IMR-90 (cell line): Measurements from ENCODE around the gene HSPA6. TPM values are rescaled to one million over a fixed set of nuclear protein-coding genes. Genes with fewer than 3 reads are reported as not detected.
"Not testable (repeated sequence)": the region's sequence is repeated elsewhere in the genome, so short reads cannot be mapped to it uniquely, and the experiment has no call there.

Experiments
- ATAC-seq: fragments of 200-7000 bp; cut with Tn5 transposase; 2 replicates; pipeline ENCODE4 v1.9.1; 2020; ENCODE audit warnings: low read depth, mild to moderate bottlenecking, moderate library complexity
- BruUV-seq: library from RNA; stranded (reverse); fragments of 400-500 nt; replicated peaks from 2 replicates; lab custom pipeline; 2021; lab: Mats Ljungman, UMichigan
- CTCF ChIA-PET: fragments of 300-600 bp; formaldehyde crosslinking; extraction: SDS; loops from one replicate; lab custom pipeline; 2021; ENCODE audit warnings: antibody characterized with exemption; lab: Yijun Ruan, JAX
- POLR2A ChIA-PET: fragments of 300-600 bp; sonication (Branson Sonifier 250); formaldehyde crosslinking; loops from one replicate; lab custom pipeline; 2022; ENCODE audit warnings: antibody characterized with exemption; ENCODE audit not compliant: unreplicated experiment; lab: Charles Lee
- DNase-seq: peaks from one replicate; pipeline ENCODE4 v3.0.0; 2013
- H2AFZ ChIP-seq: replicated peaks from 2 replicates; pipeline ENCODE3; 2013; ENCODE audit warnings: low read length, mild to moderate bottlenecking; ENCODE audit not compliant: poor library complexity
- H2AK5ac ChIP-seq: 2 replicates; pipeline ENCODE4 v1.6.1; 2013; ENCODE audit warnings: low read depth, low read length, inconsistent platforms
- H2AK9ac ChIP-seq: replicated peaks from 2 replicates; pipeline ENCODE3; 2013; ENCODE audit warnings: mild to moderate bottlenecking, low read depth, low read length, moderate library complexity; ENCODE audit not compliant: poor library complexity
- H2BK120ac ChIP-seq: 2 replicates; pipeline ENCODE4 v1.6.1; 2013; ENCODE audit warnings: low read depth, low read length, inconsistent platforms
- H2BK15ac ChIP-seq: 3 replicates; pipeline ENCODE4 v1.6.1; 2013; ENCODE audit warnings: low read depth, low read length, inconsistent platforms
- H2BK20ac ChIP-seq: 2 replicates; pipeline ENCODE4 v1.6.1; 2013; ENCODE audit warnings: low read depth, mild to moderate bottlenecking, inconsistent platforms, low read length, moderate library complexity
- H2BK5ac ChIP-seq: 2 replicates; pipeline ENCODE4 v1.6.1; 2013; ENCODE audit warnings: mild to moderate bottlenecking, low read depth, low read length, inconsistent platforms; ENCODE audit not compliant: poor library complexity, severe bottlenecking
- H3K14ac ChIP-seq: replicated peaks from 2 replicates; pipeline ENCODE4 v1.6.1; 2013; ENCODE audit warnings: low read depth, low read length, inconsistent platforms
- H3K18ac ChIP-seq: 2 replicates; pipeline ENCODE4 v1.6.1; 2013; ENCODE audit warnings: low read depth, low read length, control low read depth
- H3K23ac ChIP-seq: 2 replicates; pipeline ENCODE4 v1.6.1; 2013; ENCODE audit warnings: low read depth, low read length, inconsistent platforms
- H3K27ac ChIP-seq: 2 replicates; pipeline ENCODE4 v1.5.1; 2013; ENCODE audit warnings: mild to moderate bottlenecking, control low read depth, low read length; ENCODE audit not compliant: insufficient read depth
- H3K27me3 ChIP-seq: 2 replicates; pipeline ENCODE4 v1.6.1; 2013; ENCODE audit warnings: low read length; ENCODE audit not compliant: control insufficient read depth, insufficient read depth
- H3K36me3 ChIP-seq: 2 replicates; pipeline ENCODE4 v1.6.1; 2013; ENCODE audit warnings: low read length, mixed read lengths; ENCODE audit not compliant: control insufficient read depth, insufficient read depth
- H3K4ac ChIP-seq: 2 replicates; pipeline ENCODE4 v1.6.1; 2013; ENCODE audit warnings: low read depth, low read length, inconsistent platforms
- H3K4me1 ChIP-seq: 2 replicates; pipeline ENCODE4 v1.6.1; 2013; ENCODE audit warnings: low read length, mixed read lengths; ENCODE audit not compliant: control insufficient read depth, insufficient read depth
- H3K4me2 ChIP-seq: 2 replicates; pipeline ENCODE4 v1.6.1; 2013; ENCODE audit warnings: low read depth, mild to moderate bottlenecking, control low read depth, low read length, moderate library complexity
- H3K4me3 ChIP-seq: 2 replicates; pipeline ENCODE4 v1.5.1; 2013; ENCODE audit warnings: low read depth, mild to moderate bottlenecking, control low read depth, low read length, moderate library complexity; ENCODE audit not compliant: insufficient read depth
- H3K56ac ChIP-seq: 2 replicates; pipeline ENCODE4 v1.6.1; 2013; ENCODE audit warnings: low read length, inconsistent platforms; ENCODE audit not compliant: insufficient read depth; ENCODE audit errors: extremely low read depth
- H3K79me1 ChIP-seq, 2 experiments: 2 replicates each; pipeline ENCODE4 v1.6.1; 2013; ENCODE audit warnings: low read length in 2 of 2, inconsistent platforms in 1 of 2, low read depth in 1 of 2
- H3K9ac ChIP-seq: 2 replicates; pipeline ENCODE4 v1.6.1; 2013; ENCODE audit warnings: low read depth, low read length, control low read depth
- H3K9me1 ChIP-seq: 2 replicates; pipeline ENCODE4 v1.6.1; 2013; ENCODE audit warnings: low read length, inconsistent platforms; ENCODE audit not compliant: insufficient read depth
- H3K9me3 ChIP-seq: 2 replicates; pipeline ENCODE4 v1.6.1; 2013; ENCODE audit warnings: low read length; ENCODE audit not compliant: control insufficient read depth, insufficient read depth
- H4K20me1 ChIP-seq: 2 replicates; pipeline ENCODE4 v1.6.1; 2013; ENCODE audit warnings: low read length, inconsistent platforms; ENCODE audit not compliant: insufficient read depth
- H4K5ac ChIP-seq: 2 replicates; pipeline ENCODE4 v1.6.1; 2013; ENCODE audit warnings: mild to moderate bottlenecking, low read depth, low read length, control low read depth
- H4K8ac ChIP-seq, 2 experiments: 2 replicates each; pipeline ENCODE4 v1.6.1; 2013; ENCODE audit warnings: low read depth in 2 of 2, low read length in 2 of 2, control low read depth in 1 of 2, inconsistent platforms in 1 of 2
- H4K91ac ChIP-seq: 2 replicates; pipeline ENCODE4 v1.6.1; 2013; ENCODE audit warnings: low read depth, low read length, inconsistent platforms; ENCODE audit not compliant: insufficient read depth
- WGBS, 2 experiments: methylation state at CpG; one replicate each; pipeline versions ENCODE4 v1.1.5 to v1.1.7; 2013; ENCODE audit warnings: missing lambda C conversion rate in 2 of 2; ENCODE audit not compliant: insufficient read length in 1 of 2; ENCODE audit errors: extremely low coverage in 2 of 2; 5-methylcytosine and 5-hydroxymethylcytosine counted together
- dilution Hi-C: fragments of 300-500 bp; cut with HindIII; formaldehyde crosslinking; loops from one replicate; pipeline ENCODE4 v1.14.3; 2018; ENCODE audit warnings: low sequenced_read_pairs; ENCODE audit not compliant: unreplicated experiment
- in situ Hi-C: fragments of 300-500 bp; cut with MboI; formaldehyde crosslinking; loops from 3 replicates; pipeline ENCODE4 v1.14.3; 2019; ENCODE audit warnings: low sequenced_read_pairs, inconsistent platforms, mixed read lengths
- intact Hi-C: fragments of 100-400 bp; cut with micrococcal nuclease; formaldehyde crosslinking; loops from 2 replicates; pipeline ENCODE4 v1.10.0; 2022
- polyA plus RNA-seq, 3 experiments: library from polyadenylated mRNA; depleted of rRNA; stranded (reverse); fragments of >200 nt; gene quantifications; 2 replicates each; pipeline ENCODE4 v1.2.3, GENCODE V29; 2012; ENCODE audit warnings: low replicate concordance in 1 of 3
- total RNA-seq: library from RNA; depleted of rRNA; stranded (reverse); fragments of >200 nt; gene quantifications from 2 replicates; pipeline ENCODE4 v1.2.3, GENCODE V29; 2012

Gene HSPA6
- total and polyA plus RNA-seq, 2 of the 4 experiments (the other 2 are of a cell fraction), result 0.54 to 0.67 TPM

GRCh38 chr1:161543125-161543524 lies 18.8 kb downstream of the HSPA6 start:
- H4K91ac ChIP-seq, H3K9me1 ChIP-seq, H2BK120ac ChIP-seq, H2BK15ac ChIP-seq, H3K23ac ChIP-seq, H3K4me2 ChIP-seq, H3K56ac ChIP-seq, H3K79me1 ChIP-seq, ATAC-seq, H3K9ac ChIP-seq, H2AFZ ChIP-seq, H3K18ac ChIP-seq, H3K9me3 ChIP-seq, H2BK5ac ChIP-seq, H3K27ac ChIP-seq, H3K4me3 ChIP-seq, H3K27me3 ChIP-seq, H2AK5ac ChIP-seq, H4K5ac ChIP-seq, dilution Hi-C loops, BruUV-seq, H3K14ac ChIP-seq, intact Hi-C loops, H4K8ac ChIP-seq, H4K20me1 ChIP-seq, CTCF ChIA-PET, H2AK9ac ChIP-seq, H3K36me3 ChIP-seq, H2BK20ac ChIP-seq, H3K4me1 ChIP-seq, H3K4ac ChIP-seq, POLR2A ChIA-PET, DNase-seq: not testable (repeated sequence)
- WGBS, 2 experiments, result no CpG with 5 or more reads among the region's 1 CpG
- in situ Hi-C loops, result loop anchor here (10.0 kb wide), 1 partner anchor 192 kb away; no protein-coding TSS in a partner anchor

- H3K23ac ChIP-seq, H2BK5ac ChIP-seq, H3K27me3 ChIP-seq, H3K4me1 ChIP-seq, H3K9me3 ChIP-seq, H2AK9ac ChIP-seq, H3K9me1 ChIP-seq, H3K56ac ChIP-seq, intact Hi-C loops, ATAC-seq, H4K5ac ChIP-seq, H2BK20ac ChIP-seq, H4K8ac ChIP-seq, H3K4ac ChIP-seq, H3K27ac ChIP-seq, H2AK5ac ChIP-seq, dilution Hi-C loops, H3K36me3 ChIP-seq, H3K9ac ChIP-seq, H2BK15ac ChIP-seq, DNase-seq, H4K91ac ChIP-seq, BruUV-seq, H4K20me1 ChIP-seq, POLR2A ChIA-PET, H3K4me2 ChIP-seq, H2BK120ac ChIP-seq, H3K4me3 ChIP-seq, H3K79me1 ChIP-seq, H2AFZ ChIP-seq, H3K14ac ChIP-seq, CTCF ChIA-PET, H3K18ac ChIP-seq: not testable (repeated sequence)
- WGBS, 2 experiments, result 51% methylated on average over 5 of the region's 11 CpGs; no CpG with 5 or more reads in 1 of the 2 experiments
- in situ Hi-C loops, result loop anchor here (10.0 kb wide), 1 partner anchor 190 kb away; no protein-coding TSS in a partner anchor
Observed at GRCh38 chr1:161545005-161545731, 20.8 kb downstream of the HSPA6 start.
